ENCODE measurements around the gene GMDS. TPM values are rescaled to one million over a fixed set of nuclear protein-coding genes. Genes with fewer than 3 reads are reported as not detected.
"Not testable (repeated sequence)": the region's sequence is repeated elsewhere in the genome, so short reads cannot be mapped to it uniquely, and the experiment has no call there.

Gene GMDS
- total RNA-seq, 2 experiments from 2014 or later = 36.6 to 42.8 TPM

- Mint-ChIP-seq H3K36me3 (ENCODE audit: low read depth) (peaks cover 3% of the 10 kb centered on the region), H3K4me3 (no peak overlapping the region), H3K27ac (no peak overlapping the region), H3K4me1 (ENCODE audit: low read depth) (no peaks in the 10 kb centered on the region), H3K9me3 (peaks cover 6% of the 10 kb centered on the region), H3K27me3 (no peaks in the 10 kb centered on the region)
- ChIA-PET POLR2A (no interaction called here), CTCF (interaction anchor here (1.0 kb wide), 1 partner anchor 9 kb away, joined by 3 read pairs; no protein-coding TSS in a partner anchor)
- no peak for ATAC-seq
- no peak for DNase-seq
- intact Hi-C loops (cut with micrococcal nuclease) = no loop called here
- no peak for TF ChIP-seq CTCF (IDR thresholded peaks at IDR 0.05)
Measured at GRCh38 chr6:1696463-1696850, 548.9 kb downstream of the GMDS start.

GRCh38 chr6:1695546-1696462 lies 549.6 kb downstream of the GMDS start:
- Mint-ChIP-seq H3K9me3 (peaks cover 6% of the 10 kb centered on the region), H3K4me3 (no peak overlapping the region), H3K4me1 (ENCODE audit: low read depth) (no peaks in the 10 kb centered on the region), H3K36me3 (ENCODE audit: low read depth) (peaks cover 3% of the 10 kb centered on the region), H3K27ac (no peak overlapping the region), H3K27me3 (no peaks in the 10 kb centered on the region)
- ChIA-PET POLR2A (interaction anchor here (1.1 kb wide), 1 partner anchor 15 kb away, joined by 3 read pairs; no protein-coding TSS in a partner anchor), CTCF (interaction anchor here (1.0 kb wide), 1 partner anchor 9 kb away, joined by 3 read pairs; no protein-coding TSS in a partner anchor)
- intact Hi-C loops (cut with micrococcal nuclease) = no loop called here
- ATAC-seq (no peak), DNase-seq (no peak)
- TF ChIP-seq CTCF (IDR thresholded peaks at IDR 0.05) = no peak

- intact Hi-C loops (cut with micrococcal nuclease); ATAC-seq; H3K4me1 Mint-ChIP-seq (ENCODE audit: low read depth); H3K36me3 Mint-ChIP-seq (ENCODE audit: low read depth); H3K4me3 Mint-ChIP-seq; DNase-seq; CTCF ChIA-PET; H3K27me3 Mint-ChIP-seq; POLR2A ChIA-PET; H3K27ac Mint-ChIP-seq; H3K9me3 Mint-ChIP-seq: not testable (repeated sequence)
Measured at GRCh38 chr6:1691828-1692227, 553.6 kb downstream of the GMDS start.

GRCh38 chr6:1690656-1691055 lies 554.7 kb downstream of the GMDS start:
- ATAC-seq; H3K27ac Mint-ChIP-seq; H3K4me1 Mint-ChIP-seq (ENCODE audit: low read depth); H3K27me3 Mint-ChIP-seq; H3K36me3 Mint-ChIP-seq (ENCODE audit: low read depth); H3K9me3 Mint-ChIP-seq; DNase-seq; CTCF ChIA-PET; POLR2A ChIA-PET; intact Hi-C loops (cut with micrococcal nuclease); H3K4me3 Mint-ChIP-seq: not testable (repeated sequence)

- no peak for TF ChIP-seq CTCF (IDR thresholded peaks at IDR 0.05)
- no peaks in the 10 kb centered on the region for H3K4me1 Mint-ChIP-seq (ENCODE audit: low read depth)
- intact Hi-C loops (cut with micrococcal nuclease) = no loop called here
- ATAC-seq = no peak
- no peak overlapping the region for H3K4me3 Mint-ChIP-seq
- peaks cover 6% of the 10 kb centered on the region for H3K9me3 Mint-ChIP-seq
- no peak for DNase-seq
- peaks cover 6% of the 10 kb centered on the region for H3K36me3 Mint-ChIP-seq (ENCODE audit: low read depth)
- no peaks in the 10 kb centered on the region for H3K27me3 Mint-ChIP-seq
- CTCF ChIA-PET = no interaction called here
- H3K27ac Mint-ChIP-seq = no peak overlapping the region
- POLR2A ChIA-PET = no interaction called here
Measured at GRCh38 chr6:1689141-1689540, 556.3 kb downstream of the GMDS start.

GRCh38 chr6:1688396-1688795 lies 557.0 kb downstream of the GMDS start:
- DNase-seq (no peak), ATAC-seq (no peak)
- no peaks in the 10 kb centered on the region for H3K27me3 Mint-ChIP-seq
- H3K27ac Mint-ChIP-seq = no peak overlapping the region
- ChIA-PET POLR2A (no interaction called here), CTCF (no interaction called here)
- H3K4me3 Mint-ChIP-seq = no peak overlapping the region
- peaks cover 6% of the 10 kb centered on the region for H3K9me3 Mint-ChIP-seq
- H3K36me3 Mint-ChIP-seq (ENCODE audit: low read depth) = peaks cover 6% of the 10 kb centered on the region
- no peak for TF ChIP-seq CTCF (IDR thresholded peaks at IDR 0.05)
- no peaks in the 10 kb centered on the region for H3K4me1 Mint-ChIP-seq (ENCODE audit: low read depth)
- intact Hi-C loops (cut with micrococcal nuclease) = no loop called here
